ENCODE measurements around the gene PROX1. TPM values are rescaled to one million over a fixed set of nuclear protein-coding genes. Genes with fewer than 3 reads are reported as not detected.

PROX1 gene
- total RNA-seq, 2 experiments from 2014 or later = not detected

GRCh38 chr1:214066190-214066589, 78.4 kb downstream of the PROX1 start:
- no peaks in the 10 kb centered on the region for H3K4me1 ChIP-seq (ENCODE audit: insufficient read depth, low read length, poor library complexity, severe bottlenecking)
- CTCF ChIA-PET (ENCODE audit: unreplicated experiment) = no interaction called here

GRCh38 chr1:214066936-214067335, 79.2 kb downstream of the PROX1 start:
- no TSS peak for BruUV-seq (replicated peaks)
- no peaks in the 10 kb centered on the region for H4K20me1 ChIP-seq (ENCODE audit: insufficient read depth, low read length)
- H3K9me2 ChIP-seq (ENCODE audit: insufficient read depth, low read length) = no peaks in the 10 kb centered on the region
- H3K4me1 ChIP-seq (ENCODE audit: insufficient read depth, low read length, poor library complexity, severe bottlenecking) = no peaks in the 10 kb centered on the region
- H3K9me3 ChIP-seq (ENCODE audit: low read length) = no peaks in the 10 kb centered on the region
- intact Hi-C loops (cut with micrococcal nuclease; ENCODE audit: unreplicated experiment) = no loop called here
- TF ChIP-seq CTCF (conservative IDR thresholded peaks at IDR 0.05; ENCODE audit: low read length) (no peak), EZH2phosphoT487 (IDR thresholded peaks at IDR 0.05; ENCODE audit: borderline replicate concordance, low read depth, low read length) (no peak)
- CTCF ChIA-PET (ENCODE audit: unreplicated experiment) = no interaction called here
- H3K36me3 ChIP-seq (ENCODE audit: insufficient read depth, low read length) = no peaks in the 10 kb centered on the region
- no peak overlapping the region for H3K4me2 ChIP-seq (ENCODE audit: low read length)
- H3K27ac ChIP-seq (ENCODE audit: low read depth, low read length, poor library complexity, severe bottlenecking) = no peak overlapping the region
- no peaks in the 10 kb centered on the region for H3K79me2 ChIP-seq (ENCODE audit: insufficient read depth, low read depth, low read length)
- DNase-seq (ENCODE audit: low spot score) = no peak
- POLR2A ChIA-PET = no interaction called here
- H3K4me3 ChIP-seq (ENCODE audit: low read depth, low read length, poor library complexity, severe bottlenecking) = no peak overlapping the region
- no peak overlapping the region for H2AFZ ChIP-seq (ENCODE audit: low read length)

More at GRCh38 chr1:214066190-214066589, 78.4 kb downstream of the PROX1 start:
- Histone ChIP-seq H3K4me2 (ENCODE audit: low read length) (no peak overlapping the region), H3K4me3 (ENCODE audit: low read depth, low read length, poor library complexity, severe bottlenecking) (no peak overlapping the region), H3K79me2 (ENCODE audit: insufficient read depth, low read depth, low read length) (no peaks in the 10 kb centered on the region), H3K9me3 (ENCODE audit: low read length) (no peaks in the 10 kb centered on the region), H3K9me2 (ENCODE audit: insufficient read depth, low read length) (no peaks in the 10 kb centered on the region), H3K27ac (ENCODE audit: low read depth, low read length, poor library complexity, severe bottlenecking) (no peak overlapping the region), H2AFZ (ENCODE audit: low read length) (no peak overlapping the region), H4K20me1 (ENCODE audit: insufficient read depth, low read length) (no peaks in the 10 kb centered on the region), H3K36me3 (ENCODE audit: insufficient read depth, low read length) (no peaks in the 10 kb centered on the region)
- no TSS peak for BruUV-seq (replicated peaks)
- intact Hi-C loops (cut with micrococcal nuclease; ENCODE audit: unreplicated experiment) = no loop called here
- DNase-seq (ENCODE audit: low spot score) = no peak
- POLR2A ChIA-PET = no interaction called here
- TF ChIP-seq EZH2phosphoT487 (IDR thresholded peaks at IDR 0.05; ENCODE audit: borderline replicate concordance, low read depth, low read length) = no peak
- TF ChIP-seq CTCF (conservative IDR thresholded peaks at IDR 0.05; ENCODE audit: low read length) = no peak

GRCh38 chr1:214067397-214067796, 79.6 kb downstream of the PROX1 start:
- ChIA-PET POLR2A (interaction anchor here (0.6 kb wide), 1 partner anchor 56 kb away, joined by 6 read pairs; no protein-coding TSS in a partner anchor), CTCF (ENCODE audit: unreplicated experiment) (no interaction called here)
- Histone ChIP-seq H3K9me3 (ENCODE audit: low read length) (no peaks in the 10 kb centered on the region), H3K9me2 (ENCODE audit: insufficient read depth, low read length) (no peaks in the 10 kb centered on the region), H4K20me1 (ENCODE audit: insufficient read depth, low read length) (no peaks in the 10 kb centered on the region), H3K4me2 (ENCODE audit: low read length) (no peak overlapping the region), H3K4me3 (ENCODE audit: low read depth, low read length, poor library complexity, severe bottlenecking) (no peak overlapping the region), H3K79me2 (ENCODE audit: insufficient read depth, low read depth, low read length) (no peaks in the 10 kb centered on the region), H2AFZ (ENCODE audit: low read length) (no peak overlapping the region), H3K4me1 (ENCODE audit: insufficient read depth, low read length, poor library complexity, severe bottlenecking) (no peaks in the 10 kb centered on the region), H3K27ac (ENCODE audit: low read depth, low read length, poor library complexity, severe bottlenecking) (no peak overlapping the region), H3K36me3 (ENCODE audit: insufficient read depth, low read length) (no peaks in the 10 kb centered on the region)
- no peak for DNase-seq (ENCODE audit: low spot score)
- BruUV-seq (replicated peaks) = no TSS peak
- TF ChIP-seq EZH2phosphoT487 (IDR thresholded peaks at IDR 0.05; ENCODE audit: borderline replicate concordance, low read depth, low read length) (no peak), CTCF (conservative IDR thresholded peaks at IDR 0.05; ENCODE audit: low read length) (no peak)
- intact Hi-C loops (cut with micrococcal nuclease; ENCODE audit: unreplicated experiment) = no loop called here

Measured in OCI-LY7 (cell line).